NCI-H460 (cell line): Measurements from ENCODE around the gene DLG2. TPM values are rescaled to one million over a fixed set of nuclear protein-coding genes. Genes with fewer than 3 reads are reported as not detected.
"Not testable (repeated sequence)": the region's sequence is repeated elsewhere in the genome, so short reads cannot be mapped to it uniquely, and the experiment has no call there.

ENCODE experiments used
- DNase-seq: peaks from one replicate; pipeline ENCODE4 v3.0.0-alpha.2; 2016; ENCODE audit warnings: low read depth; ENCODE audit errors: extremely low read depth
- total RNA-seq: library from RNA; depleted of rRNA; stranded (reverse); fragments of >200 nt; shearing (Covaris generic); gene quantifications from 2 replicates; pipeline ENCODE4 v1.2.3, GENCODE V29; 2014

Gene DLG2
- total RNA-seq, 1 experiment from 2014 or later = 115 TPM

DNA sequence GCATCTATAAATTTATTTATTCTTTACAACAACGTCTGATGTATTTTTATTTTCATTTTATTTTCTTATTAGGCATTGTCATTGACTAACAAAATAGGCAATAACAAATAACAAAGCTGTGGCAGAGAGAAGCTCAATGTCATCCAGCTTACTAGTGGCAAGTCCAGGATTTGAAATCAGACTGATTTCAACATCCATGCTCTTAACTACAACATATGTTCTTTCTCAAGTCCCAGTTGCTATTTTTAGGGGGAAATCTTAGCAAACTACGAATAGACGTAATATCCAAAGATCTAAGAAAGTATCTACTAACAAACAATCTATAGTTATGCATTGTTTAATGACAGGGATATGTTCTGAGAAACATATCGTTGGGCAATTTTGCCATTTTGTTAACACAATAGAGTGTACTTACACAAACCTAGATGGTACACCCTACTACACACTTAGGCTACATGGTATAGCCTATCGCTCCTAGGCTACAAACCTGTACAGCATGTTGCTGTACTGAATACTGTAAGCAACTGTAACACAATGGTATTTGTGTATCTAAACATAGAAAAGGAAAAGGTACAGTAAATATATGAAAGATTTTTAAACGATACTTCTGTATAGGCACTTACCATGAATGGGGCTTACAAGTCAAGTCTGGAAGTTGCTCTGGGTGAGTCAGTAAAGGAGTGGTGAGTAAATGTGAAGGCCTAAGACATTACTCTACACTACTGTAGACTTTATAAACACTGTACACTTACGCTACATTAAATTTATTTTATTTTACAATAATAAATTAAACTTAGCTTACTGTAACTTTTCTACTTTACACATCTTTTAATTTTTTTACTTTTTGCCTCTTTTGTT lies 151.3 kb downstream of the DLG2 start:
- no peak for DNase-seq

DNA sequence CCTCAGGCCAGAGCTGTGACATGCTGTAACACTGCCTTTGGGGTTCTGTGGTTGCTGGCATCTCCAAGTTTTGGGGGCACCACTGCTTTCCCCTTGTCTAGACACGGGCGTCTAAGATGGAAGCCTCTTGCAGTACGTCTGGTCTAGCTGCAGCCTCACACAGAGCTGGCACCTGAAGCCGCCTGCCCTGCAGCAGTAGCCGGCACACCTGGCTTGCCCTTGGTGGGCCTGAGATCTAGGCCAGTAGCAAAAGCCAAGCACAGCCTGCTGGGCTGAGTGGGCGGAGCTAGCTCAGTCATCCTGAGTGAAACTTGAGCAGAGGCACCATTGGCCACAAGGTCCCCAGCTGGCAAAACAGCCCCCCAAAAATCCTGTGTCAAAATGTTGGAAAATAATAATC lies 154.2 kb downstream of the DLG2 start:
- no peak for DNase-seq

DNA sequence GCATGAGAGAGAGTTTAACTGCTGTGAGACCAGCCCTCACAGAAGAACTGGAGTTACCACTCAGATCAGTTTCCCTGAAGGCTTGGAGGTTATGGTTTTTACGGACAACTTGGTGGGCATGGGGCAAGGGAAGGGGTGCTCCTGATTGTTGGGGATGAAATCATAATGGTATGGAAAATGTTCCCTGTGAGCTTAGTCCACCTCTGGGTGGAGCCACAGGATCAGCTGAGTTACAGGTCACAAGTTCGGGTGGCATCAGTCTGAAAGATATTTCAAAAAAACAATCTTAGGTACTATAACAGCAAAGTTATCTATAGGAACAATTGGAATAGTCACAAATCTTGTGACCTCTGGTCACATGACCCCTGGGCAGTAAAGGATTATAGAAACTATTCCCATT lies 162.9 kb downstream of the DLG2 start:
- DNase-seq = no peak

DNA sequence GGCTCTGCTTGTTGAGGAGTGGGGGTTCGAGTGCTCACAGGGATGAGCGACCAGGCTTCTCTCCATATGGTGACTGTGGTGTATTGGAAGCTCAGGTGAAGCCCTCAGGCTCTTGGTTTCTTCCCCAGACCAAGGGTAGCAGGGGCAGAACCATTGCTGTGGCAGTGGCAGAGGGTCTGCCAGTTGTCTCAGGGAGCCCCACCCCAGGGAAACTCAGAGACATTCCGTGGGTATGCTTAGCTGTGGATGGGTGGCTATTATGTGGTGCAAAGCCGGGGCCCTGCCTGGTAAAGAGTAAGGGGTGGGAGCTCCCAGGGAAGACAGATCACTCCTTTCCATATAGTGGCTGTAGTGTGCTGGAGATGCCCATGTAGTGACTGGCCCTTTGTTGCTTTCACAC lies 167.8 kb downstream of the DLG2 start:
- DNase-seq = no peak

DNA sequence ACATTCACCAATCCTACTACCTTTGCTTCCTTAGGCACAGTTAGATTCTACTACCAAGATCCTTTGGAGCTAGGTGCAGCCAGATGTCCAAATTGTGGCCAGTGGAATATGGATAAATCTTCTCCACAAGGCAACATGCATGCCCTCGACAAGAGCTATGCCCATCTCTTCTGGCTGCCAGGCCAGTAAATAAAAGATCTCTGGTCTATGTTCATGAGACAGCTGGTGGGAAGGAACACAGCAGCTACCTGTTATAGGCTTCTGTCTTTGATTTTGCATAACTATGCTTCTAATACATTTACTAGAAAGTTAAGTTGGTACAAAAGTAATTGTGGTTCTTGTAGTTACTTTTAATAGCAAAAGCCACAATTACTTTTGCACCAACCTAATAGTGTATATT lies 182.7 kb downstream of the DLG2 start:
- DNase-seq = no peak

DNA sequence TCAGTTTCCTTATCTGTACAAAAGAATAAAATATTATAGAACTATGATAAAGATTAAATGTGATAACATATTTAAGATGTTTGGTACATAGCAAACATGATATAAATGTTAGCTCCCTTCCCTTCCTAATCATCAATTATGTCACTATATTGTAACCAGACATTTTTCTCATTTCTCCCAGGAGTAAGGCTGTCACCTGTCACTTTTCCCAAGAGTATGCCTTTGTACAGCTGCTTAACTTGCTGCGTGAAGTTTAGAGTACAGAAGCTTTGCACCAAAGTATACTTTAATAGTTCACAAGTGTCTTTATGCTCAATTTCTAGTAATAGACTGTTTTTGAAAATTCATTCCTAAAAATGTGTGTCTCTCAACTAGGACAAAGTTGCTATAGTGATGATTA lies 186.9 kb downstream of the DLG2 start:
- no peak for DNase-seq

DNA sequence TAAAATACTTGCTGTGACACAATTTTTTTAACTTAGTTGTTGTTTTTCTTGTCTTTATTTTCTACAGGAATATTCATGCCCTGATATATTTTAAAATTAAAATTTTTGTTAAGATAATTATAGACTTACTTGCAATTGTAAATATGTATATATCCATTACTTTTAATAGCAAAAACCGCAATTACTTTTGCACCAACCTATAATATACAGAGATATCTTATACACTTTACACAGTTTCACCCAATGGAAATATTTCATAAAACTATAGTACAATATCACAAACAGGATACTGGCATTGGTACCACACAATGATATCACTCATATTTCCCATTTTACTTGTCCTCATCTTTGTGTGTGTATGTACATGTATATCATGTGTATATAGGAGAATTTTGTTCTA lies 188.8 kb downstream of the DLG2 start:
- DNase-seq = no peak

DNA sequence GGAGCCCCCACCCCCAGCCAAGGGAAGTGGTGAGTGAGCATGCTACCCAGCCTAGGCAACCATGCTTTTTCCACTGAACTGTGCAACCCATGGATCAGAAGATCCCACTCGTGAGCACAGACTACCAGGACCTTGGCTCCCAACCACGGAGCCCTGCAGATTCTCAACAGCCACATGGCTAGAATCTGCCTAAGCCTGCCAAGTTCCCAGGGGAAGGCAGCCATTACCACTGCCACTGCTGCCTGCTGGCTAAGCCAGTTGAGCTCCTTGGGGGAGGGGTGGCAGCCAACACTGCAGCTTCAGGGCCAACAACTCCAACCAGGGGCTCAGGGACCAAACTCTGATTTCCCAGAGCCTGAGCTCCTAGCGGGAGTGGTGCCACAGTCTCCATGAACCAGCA lies 195.8 kb downstream of the DLG2 start:
- no peak for DNase-seq

DNA sequence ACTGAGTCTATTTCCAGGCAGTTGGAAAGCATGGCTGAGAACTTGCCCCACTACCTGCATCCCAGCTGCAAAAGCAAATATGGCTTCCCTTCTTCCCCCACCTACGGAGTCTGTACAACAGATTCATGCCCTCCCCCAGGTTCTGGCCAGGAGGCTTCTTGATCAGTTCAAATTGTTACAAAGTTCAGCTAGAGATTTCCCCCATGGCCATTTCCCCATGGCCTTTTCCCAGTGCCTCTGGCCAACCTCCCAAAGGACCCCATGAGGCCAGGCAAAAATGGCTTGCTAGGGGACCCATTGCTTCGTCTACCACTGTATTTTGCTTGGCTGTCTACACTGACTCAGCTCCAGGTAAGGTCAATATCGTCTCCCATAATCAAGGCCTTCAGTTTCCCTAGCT lies 203.3 kb downstream of the DLG2 start:
- no peak for DNase-seq

DNA sequence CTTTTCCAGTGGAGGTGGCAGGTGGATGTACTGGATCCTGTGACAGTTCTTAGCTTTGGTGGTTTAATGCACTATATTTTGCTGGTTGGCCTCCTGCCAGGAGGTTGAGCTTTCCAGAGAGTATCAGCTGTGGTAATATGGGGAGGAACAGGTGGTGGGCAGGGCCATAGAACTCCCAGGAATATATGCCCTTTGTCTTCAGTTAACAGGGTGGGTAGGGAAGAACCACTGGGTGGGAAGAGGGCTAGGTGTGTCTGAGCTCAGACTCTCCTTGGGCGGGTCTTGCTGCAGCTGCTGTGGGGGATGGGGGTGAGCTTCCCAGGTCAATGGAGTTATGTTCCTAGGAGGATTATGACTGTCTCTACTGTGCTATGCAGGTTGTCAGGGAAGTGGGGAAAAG lies 203.8 kb downstream of the DLG2 start:
- no peak for DNase-seq

DNA sequence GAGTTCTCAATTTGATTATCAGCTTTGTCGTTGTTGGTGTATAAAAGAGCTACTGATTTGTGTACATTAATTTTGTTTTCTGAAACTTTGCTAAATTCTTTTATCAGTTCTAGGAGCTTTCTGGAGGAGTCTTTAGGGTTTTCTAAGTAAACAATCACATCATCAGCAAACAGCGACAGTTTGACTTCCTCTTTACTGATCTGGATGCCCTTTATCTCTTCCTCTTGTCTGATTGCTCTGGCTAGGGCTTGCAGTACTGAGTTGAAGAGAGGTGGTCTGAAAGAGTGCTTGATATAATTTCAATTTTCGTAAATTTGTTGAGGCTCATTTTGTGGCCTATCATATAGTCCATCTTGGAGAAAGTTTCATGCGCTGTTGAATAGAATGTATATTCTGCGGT lies 213.0 kb downstream of the DLG2 start:
- no peak for DNase-seq

DNA sequence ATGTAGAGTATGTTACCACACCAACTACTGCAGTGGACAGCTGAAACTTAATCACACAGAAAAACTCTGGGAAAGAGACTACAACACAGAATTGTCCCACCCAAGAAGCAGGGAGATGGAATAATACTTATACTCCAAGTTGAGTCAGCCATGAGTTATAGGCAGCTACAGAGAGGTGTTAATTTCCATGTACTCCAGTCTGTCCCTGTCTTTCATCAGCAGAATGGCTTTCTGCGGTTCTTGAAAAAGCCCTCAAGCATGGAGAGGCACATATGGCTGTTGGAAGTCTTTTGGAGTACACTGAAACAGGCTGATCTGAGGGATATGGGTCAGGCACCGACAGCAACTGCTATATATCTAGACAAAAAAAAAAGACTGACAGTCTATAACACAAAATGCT lies 219.5 kb downstream of the DLG2 start:
- no peak for DNase-seq

DNA sequence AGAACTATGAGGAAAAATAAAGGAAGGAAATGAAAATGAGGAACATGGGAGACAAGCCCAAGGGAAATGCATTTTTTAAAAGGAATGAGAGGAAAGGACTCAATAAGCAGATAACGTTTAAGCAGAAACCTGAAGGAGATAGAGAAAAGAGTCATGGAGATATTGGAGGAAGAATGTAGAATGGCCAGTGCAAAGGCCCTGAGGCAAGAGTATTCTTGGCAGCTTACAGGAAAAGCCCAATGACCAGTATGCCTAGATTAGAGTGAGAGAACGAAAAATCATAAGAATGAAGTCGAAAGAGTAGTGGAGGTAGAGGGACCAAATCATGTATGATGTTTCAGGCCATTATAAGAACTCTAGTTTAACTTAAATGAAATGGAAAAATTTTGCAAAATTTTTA lies 220.3 kb downstream of the DLG2 start:
- DNase-seq = no peak

DNA sequence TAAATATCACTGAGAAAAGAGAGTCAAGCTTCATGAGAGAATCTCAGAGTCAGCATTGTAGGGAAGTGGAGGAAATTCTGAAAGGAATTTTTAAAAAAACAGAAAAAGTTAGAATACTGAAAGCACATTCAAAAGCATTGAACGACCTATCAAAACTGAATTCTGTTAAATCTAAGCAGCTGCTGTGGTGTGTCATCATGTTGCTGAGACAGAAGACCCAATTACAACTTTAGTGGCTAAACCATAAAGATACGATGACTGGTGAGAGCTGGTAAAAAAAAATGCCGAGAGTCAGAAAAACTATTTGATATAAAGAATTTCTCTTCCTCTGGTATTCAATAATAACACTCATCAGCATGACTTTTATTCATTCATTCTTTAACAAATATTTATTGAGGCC lies 220.8 kb downstream of the DLG2 start:
- no peak for DNase-seq

DNA sequence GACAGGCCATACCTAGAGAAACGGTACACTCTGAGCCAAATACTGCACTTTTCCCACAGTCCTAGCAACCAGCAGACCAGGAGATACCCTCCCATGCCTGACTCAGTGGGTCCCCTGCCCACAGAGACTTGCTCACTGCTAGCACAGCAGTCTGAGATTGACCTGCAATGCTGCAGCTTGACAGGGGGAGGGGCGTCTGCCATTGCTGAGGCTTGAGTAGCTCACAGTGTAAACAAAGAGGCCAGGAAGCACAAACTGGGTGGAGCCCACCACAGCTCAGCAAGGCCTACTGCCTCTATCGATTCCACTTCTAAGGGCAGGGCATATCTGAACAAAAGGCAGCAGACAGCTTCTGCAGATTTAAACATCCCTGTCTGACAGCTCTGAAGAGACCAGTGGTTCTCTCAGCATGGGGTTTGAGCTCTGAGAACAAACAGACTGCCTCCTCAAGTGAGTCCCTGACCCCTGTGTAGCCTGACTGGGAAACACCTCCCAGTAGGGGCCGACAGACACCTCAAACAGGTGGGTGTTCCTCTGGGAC lies 231.6 kb downstream of the DLG2 start:
- not testable (repeated sequence) for DNase-seq

DNA sequence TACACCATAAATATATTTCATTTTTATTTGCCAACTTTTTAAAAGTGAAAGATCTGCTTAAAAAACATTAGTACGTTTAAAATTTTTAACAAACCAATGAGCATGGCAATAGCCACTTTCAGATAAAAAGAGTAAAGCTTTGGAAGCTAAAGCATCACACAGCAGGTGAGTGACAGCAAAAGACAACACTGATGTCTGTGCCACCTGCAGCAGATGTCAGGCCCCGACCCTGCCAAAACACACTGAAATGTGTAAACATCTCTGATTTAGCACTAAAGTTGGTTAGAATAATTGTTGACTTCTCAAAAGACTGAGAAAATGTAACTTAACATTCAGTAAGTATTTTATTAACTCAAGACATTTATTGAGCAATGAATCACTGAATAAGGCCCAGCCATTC lies 232.9 kb downstream of the DLG2 start:
- no peak for DNase-seq

DNA sequence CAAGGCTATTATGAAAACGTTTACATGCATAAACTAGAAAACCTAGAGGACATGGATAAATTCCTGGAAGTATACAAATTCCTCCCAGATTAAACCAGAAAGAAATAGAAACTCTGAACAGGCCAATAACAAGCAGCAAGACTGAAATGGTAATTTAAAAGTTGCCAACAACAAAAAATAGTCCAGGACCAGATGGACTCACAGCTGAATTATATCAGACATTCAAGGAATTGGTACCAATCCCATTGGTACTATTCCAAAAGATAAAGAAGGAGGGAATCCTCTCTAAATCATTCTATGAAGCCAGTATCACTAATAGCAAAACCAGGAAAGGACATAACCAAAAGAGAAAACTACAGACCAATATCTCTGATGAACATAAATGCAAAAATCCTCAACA lies 236.0 kb downstream of the DLG2 start:
- DNase-seq = no peak

DNA sequence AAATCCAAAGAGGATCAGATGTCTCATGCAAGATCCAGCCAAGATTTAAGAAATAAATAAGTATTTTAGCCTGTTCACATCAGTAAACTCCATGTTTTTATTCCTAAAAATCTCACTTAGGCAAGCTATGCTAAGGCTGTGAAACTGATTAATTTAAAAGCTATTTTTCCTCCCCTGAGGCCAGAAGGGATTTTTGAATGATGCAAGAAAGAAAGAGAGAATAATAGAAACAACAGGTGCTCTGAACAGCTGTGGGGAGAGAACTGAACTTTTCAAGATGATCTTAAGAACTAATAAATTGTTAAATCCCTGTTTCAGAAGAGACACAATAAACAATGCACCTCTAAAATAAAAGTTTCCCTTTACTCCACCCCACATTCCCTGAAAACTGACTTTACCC lies 241.6 kb downstream of the DLG2 start:
- no peak for DNase-seq

DNA sequence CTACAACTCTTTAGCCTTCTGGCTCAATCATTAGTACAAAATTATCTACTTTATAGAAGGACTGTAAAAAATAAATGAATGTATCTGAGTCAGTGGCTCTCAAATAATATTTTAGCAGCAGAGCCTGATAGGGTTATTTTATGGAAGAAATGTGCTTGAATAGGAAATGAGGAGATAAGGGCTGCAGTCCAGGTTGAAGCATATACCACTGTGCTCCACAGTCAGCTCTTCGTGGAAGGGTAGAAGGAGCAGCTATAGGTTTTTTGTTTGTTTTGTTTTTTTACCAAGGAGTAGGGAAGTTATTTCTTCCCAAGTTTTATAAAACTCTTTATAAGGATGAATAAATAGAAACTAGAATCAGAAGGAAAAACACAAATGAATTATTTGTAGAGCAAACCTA lies 242.0 kb downstream of the DLG2 start:
- DNase-seq = no peak

DNA sequence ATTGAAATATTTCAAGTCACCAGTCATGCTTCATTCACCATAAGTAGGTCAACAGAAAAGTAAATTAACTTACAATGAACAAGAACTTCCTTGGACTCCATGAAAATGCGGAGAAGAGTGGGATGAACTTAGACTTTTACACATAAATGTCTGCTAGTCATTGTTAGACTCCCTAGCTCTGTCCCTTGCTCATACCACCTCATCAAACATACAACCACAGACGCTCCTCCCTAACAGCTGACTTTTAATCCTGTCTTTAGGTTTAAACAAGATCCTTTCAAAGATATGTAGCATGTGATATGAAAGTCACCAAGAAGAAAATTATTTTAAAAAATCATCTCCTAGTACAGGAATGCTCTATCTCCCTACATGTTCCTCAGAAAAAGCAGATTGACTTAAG lies 248.1 kb downstream of the DLG2 start:
- no peak for DNase-seq

DNA sequence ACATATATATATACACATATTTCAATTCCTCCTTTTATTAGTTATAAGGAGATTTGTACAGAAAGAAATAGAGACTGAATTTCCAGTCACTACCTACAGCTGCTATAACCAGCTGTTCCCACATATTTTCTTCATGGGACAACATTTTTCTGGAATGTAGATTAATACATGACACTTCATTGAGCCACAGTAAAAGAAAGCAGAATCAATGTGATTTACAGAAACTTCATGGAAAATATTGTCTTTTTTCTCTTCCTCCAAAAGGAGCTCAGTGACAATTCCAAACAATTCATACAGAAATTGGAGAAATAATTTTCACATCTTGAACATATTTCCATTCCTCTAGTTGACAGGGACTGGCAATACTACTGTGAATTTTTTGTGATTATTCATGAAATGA lies 249.2 kb downstream of the DLG2 start:
- DNase-seq = no peak

DNA sequence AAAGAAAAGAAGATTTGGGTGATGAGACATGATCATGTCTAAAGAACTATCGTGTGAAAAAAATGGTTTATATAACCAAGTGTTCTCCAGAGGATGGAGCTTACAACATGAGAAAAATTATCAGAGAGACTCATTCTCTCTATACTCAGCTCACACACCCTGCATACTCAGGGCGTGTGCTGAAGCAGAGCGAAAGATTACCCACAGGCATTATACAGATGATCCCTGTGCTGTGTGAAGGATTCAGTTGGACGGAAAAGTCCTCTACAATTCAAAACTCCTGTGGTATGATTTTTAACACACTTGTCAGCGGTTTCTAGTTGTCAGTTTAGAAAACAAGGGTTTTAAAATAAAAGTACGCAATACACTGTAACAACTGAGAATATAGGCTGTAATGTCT lies 267.3 kb downstream of the DLG2 start:
- DNase-seq = no peak

DNA sequence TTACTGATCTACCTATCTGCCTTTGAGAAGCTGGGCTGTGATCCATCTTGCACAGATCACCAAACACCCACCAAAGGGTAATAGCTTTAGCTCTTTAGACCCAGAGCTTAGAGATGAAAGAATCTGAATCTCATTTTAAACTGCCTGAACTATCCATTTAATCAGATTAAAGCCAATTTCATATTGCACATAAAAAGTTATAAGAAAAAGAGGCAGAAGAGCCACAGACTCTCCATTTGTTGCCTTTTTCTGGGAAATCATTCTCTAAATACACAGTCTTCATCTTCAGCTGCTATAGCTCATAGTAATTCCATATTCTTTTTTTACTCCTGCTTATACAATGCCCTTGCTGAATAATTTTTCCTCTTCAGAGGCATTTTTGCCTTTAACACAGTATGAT lies 271.2 kb downstream of the DLG2 start:
- no peak for DNase-seq
